Esophagus muscularis mucosa (tissue), 4 donors: Measurements from ENCODE around the gene EML6. TPM values are rescaled to one million over a fixed set of nuclear protein-coding genes. Genes with fewer than 3 reads are reported as not detected.

Source experiments
- DNase-seq: peaks from one replicate; pipeline ENCODE4 v3.0.0-alpha.2; 2017; ENCODE audit errors: extremely low spot score
- H3K27ac ChIP-seq, 4 donors: fragments of 200-600 bp; sonication (generic); replicated peaks in 1 of 4; 1 replicate in 3 of 4; 2 replicates in 1 of 4; pipeline ENCODE4 v1.5.1; 2016 to 2019; ENCODE audit warnings: mild to moderate bottlenecking in 1 of 4
- H3K27me3 ChIP-seq, 4 donors: fragments of 200-600 bp; sonication (generic); one replicate each; pipeline versions ENCODE4 v1.5.1 to v1.6.0; 2016 to 2019
- H3K36me3 ChIP-seq, 4 donors: fragments of 200-600 bp; sonication (generic); one replicate each; pipeline ENCODE4 v1.5.1; 2016 to 2019
- H3K4me1 ChIP-seq, 4 donors: fragments of 200-600 bp; sonication (generic); one replicate each; pipeline ENCODE4 v1.5.1; 2016 to 2019
- H3K4me3 ChIP-seq, 4 donors: fragments of 200-600 bp; sonication (generic); 1 replicate in 2 of 4; 2 replicates in 2 of 4; pipeline ENCODE4 v1.5.1; 2016 to 2019; ENCODE audit warnings: mild to moderate bottlenecking in 4 of 4, moderate library complexity in 1 of 4
- H3K9me3 ChIP-seq, 4 donors: fragments of 200-600 bp; sonication (generic); 1 replicate in 3 of 4; 2 replicates in 1 of 4; pipeline ENCODE4 v1.5.1; 2016 to 2019
- CTCF ChIP-seq, 3 experiments: fragments of 200-600 bp in 2 of 3; fragments of 450-650 bp in 1 of 3; sonication (generic) in 2 of 3; IDR thresholded peaks; one replicate each; pipeline ENCODE4 v1.5.1; 2017 to 2019; ENCODE audit warnings: antibody characterized with exemption in 3 of 3, mild to moderate bottlenecking in 2 of 3, moderate library complexity in 1 of 3
- EP300 ChIP-seq: sonication (generic); formaldehyde crosslinking; IDR thresholded peaks from one replicate; pipeline ENCODE4 v1.6.1; 2017; ENCODE audit warnings: antibody characterized with exemption
- POLR2A ChIP-seq: fragments of 450-650 bp; IDR thresholded peaks from one replicate; pipeline ENCODE4 v1.6.1; 2017; ENCODE audit warnings: antibody characterized with exemption, moderate library complexity, mild to moderate bottlenecking, low read depth
- POLR2AphosphoS5 ChIP-seq, 2 donors: sonication (generic); formaldehyde crosslinking; IDR thresholded peaks; one replicate each; pipeline ENCODE4 v1.6.1; 2017; ENCODE audit warnings: antibody characterized with exemption in 2 of 2
- WGBS: methylation state at CpG from one replicate; pipeline ENCODE4 v1.1.5; 2018; 5-methylcytosine and 5-hydroxymethylcytosine counted together
- intact Hi-C: fragments of 100-400 bp; cut with DNase I; formaldehyde crosslinking; loops from one replicate; pipeline ENCODE4 v1.15.1; 2023
- total RNA-seq, 4 donors: library from RNA; depleted of rRNA; stranded (reverse); fragments of >200 nt; gene quantifications; one replicate each; pipeline versions ENCODE4 v1.1.0 to v1.2.1, GENCODE V29; 2016

The EML6 gene
- total RNA-seq, 4 donors from 2014 or later: 0.75 to 4.6 (median 0.89) TPM

GRCh38 chr2:54724560-54725342, 1.3 kb downstream of the EML6 start:
- H3K9me3 ChIP-seq: no peaks in the 10 kb centered on the region
- H3K4me1 ChIP-seq: peaks cover 4 to 23% (median 23%) of the 10 kb centered on the region in 4 donors
- H3K27me3 ChIP-seq: peaks cover 0 to 9% (median 0%) of the 10 kb centered on the region in 4 donors
- TF ChIP-seq EP300 (no peak), CTCF (IDR thresholded peaks at IDR 0.05) (no peak), POLR2A (no peak), POLR2AphosphoS5 (IDR thresholded peaks at IDR 0.05) (no peak)
- peak overlapping the region; percentile 71 to 86 (median 79) for H3K4me3 ChIP-seq
- WGBS: 2% methylated on average over 27 of the region's 87 CpGs
- no peaks in the 10 kb centered on the region for H3K36me3 ChIP-seq
- no peak for DNase-seq
- intact Hi-C loops: loop anchor here (5.0 kb wide), 2 partner anchors 113 to 453 kb away; no protein-coding TSS in a partner anchor
- peak overlapping the region in 1 of 4 donors; percentile 81 for H3K27ac ChIP-seq

GRCh38 chr2:54725343-54726099, 2.1 kb downstream of the EML6 start:
- 54% methylated on average over 8 of the region's 8 CpGs for WGBS
- Histone ChIP-seq H3K27me3 (peaks cover 0 to 9% (median 0%) of the 10 kb centered on the region in 4 donors), H3K36me3 (no peaks in the 10 kb centered on the region), H3K4me1 (peaks cover 4 to 23% (median 23%) of the 10 kb centered on the region in 4 donors), H3K4me3 (peak overlapping the region; percentile 71 to 86 (median 79)), H3K27ac (no peak overlapping the region), H3K9me3 (no peaks in the 10 kb centered on the region)
- TF ChIP-seq CTCF (IDR thresholded peaks at IDR 0.05) (no peak), POLR2AphosphoS5 (IDR thresholded peaks at IDR 0.05) (no peak), EP300 (no peak), POLR2A (no peak)
- intact Hi-C loops: loop anchor here (5.0 kb wide), 1 partner anchor 112 kb away; no protein-coding TSS in a partner anchor
- no peak for DNase-seq

- intact Hi-C loops: loop anchor here (5.0 kb wide), 1 partner anchor 111 kb away; no protein-coding TSS in a partner anchor
- Histone ChIP-seq H3K9me3 (no peaks in the 10 kb centered on the region), H3K27ac (no peak overlapping the region), H3K27me3 (peaks cover 0 to 9% (median 0%) of the 10 kb centered on the region in 4 donors), H3K4me1 (peaks cover 4 to 23% (median 23%) of the 10 kb centered on the region in 4 donors), H3K4me3 (no peak overlapping the region), H3K36me3 (no peaks in the 10 kb centered on the region)
- 88% methylated on average over 1 of the region's 1 CpG for WGBS
- TF ChIP-seq POLR2A: no peak
- TF ChIP-seq EP300: no peak
- TF ChIP-seq CTCF (IDR thresholded peaks at IDR 0.05): no peak
- TF ChIP-seq POLR2AphosphoS5 (IDR thresholded peaks at IDR 0.05): no peak
- DNase-seq: no peak
Observed at GRCh38 chr2:54726431-54726830, 3.0 kb downstream of the EML6 start.

GRCh38 chr2:54726940-54727339, 3.5 kb downstream of the EML6 start:
- H3K36me3 ChIP-seq: no peaks in the 10 kb centered on the region
- intact Hi-C loops: loop anchor here (5.0 kb wide), 1 partner anchor 110 kb away; no protein-coding TSS in a partner anchor
- peaks cover 4 to 23% (median 23%) of the 10 kb centered on the region in 4 donors for H3K4me1 ChIP-seq
- H3K4me3 ChIP-seq: no peak overlapping the region
- H3K27ac ChIP-seq: no peak overlapping the region
- H3K27me3 ChIP-seq: peaks cover 0 to 9% (median 0%) of the 10 kb centered on the region in 4 donors
- 87% methylated on average over 2 of the region's 2 CpGs for WGBS
- TF ChIP-seq POLR2A (no peak), EP300 (no peak), POLR2AphosphoS5 (IDR thresholded peaks at IDR 0.05) (no peak), CTCF (IDR thresholded peaks at IDR 0.05) (no peak)
- no peaks in the 10 kb centered on the region for H3K9me3 ChIP-seq
- DNase-seq: no peak
